HEK293 (cell line): Measurements from ENCODE around the gene CFAP57.

ENCODE experiments used
- REPIN1 ChIP-seq: fragments of 450-650 bp; formaldehyde crosslinking; IDR thresholded peaks from 2 replicates; pipeline ENCODE4 v1.5.1; 2017; ENCODE audit warnings: missing biosample characterization, missing genetic modification characterization, low read depth
- SCRT1 ChIP-seq: fragments of 450-650 bp; formaldehyde crosslinking; IDR thresholded peaks from 2 replicates; pipeline ENCODE4 v1.5.1; 2016; ENCODE audit warnings: missing biosample characterization, missing genetic modification characterization, borderline replicate concordance
- ZNF426 ChIP-seq: fragments of 450-650 bp; formaldehyde crosslinking; IDR thresholded peaks from 2 replicates; pipeline ENCODE4 v1.5.1; 2017; ENCODE audit warnings: missing biosample characterization, missing genetic modification characterization, mild to moderate bottlenecking, inconsistent platforms, moderate library complexity
- ZNF433 ChIP-seq: fragments of 450-650 bp; formaldehyde crosslinking; IDR thresholded peaks from 2 replicates; pipeline ENCODE4 v1.5.1; 2016; ENCODE audit warnings: missing biosample characterization, missing genetic modification characterization, low read depth
- ZNF776 ChIP-seq: fragments of 450-650 bp; formaldehyde crosslinking; IDR thresholded peaks from 2 replicates; pipeline ENCODE4 v1.5.0; 2017; ENCODE audit warnings: missing biosample characterization, missing genetic modification characterization, borderline replicate concordance
- ZSCAN23 ChIP-seq: fragments of 450-650 bp; formaldehyde crosslinking; IDR thresholded peaks from 2 replicates; pipeline ENCODE4 v1.5.1; 2016; ENCODE audit warnings: missing biosample characterization, missing genetic modification characterization
- ZSCAN5A ChIP-seq: fragments of 450-650 bp; formaldehyde crosslinking; IDR thresholded peaks from 2 replicates; pipeline ENCODE4 v1.5.1; 2016; ENCODE audit warnings: missing biosample characterization, missing genetic modification characterization
- TF ChIP-seq, protein P1 (sequence below): fragments of 450-650 bp; formaldehyde crosslinking; IDR thresholded peaks from 2 replicates; pipeline ENCODE4 v1.5.1; 2016; ENCODE audit warnings: missing biosample characterization, missing genetic modification characterization
- TF ChIP-seq, protein P2 (sequence below): fragments of 450-650 bp; formaldehyde crosslinking; IDR thresholded peaks from 2 replicates; pipeline ENCODE4 v1.5.1; 2016; ENCODE audit warnings: missing biosample characterization, missing genetic modification characterization

DNA sequence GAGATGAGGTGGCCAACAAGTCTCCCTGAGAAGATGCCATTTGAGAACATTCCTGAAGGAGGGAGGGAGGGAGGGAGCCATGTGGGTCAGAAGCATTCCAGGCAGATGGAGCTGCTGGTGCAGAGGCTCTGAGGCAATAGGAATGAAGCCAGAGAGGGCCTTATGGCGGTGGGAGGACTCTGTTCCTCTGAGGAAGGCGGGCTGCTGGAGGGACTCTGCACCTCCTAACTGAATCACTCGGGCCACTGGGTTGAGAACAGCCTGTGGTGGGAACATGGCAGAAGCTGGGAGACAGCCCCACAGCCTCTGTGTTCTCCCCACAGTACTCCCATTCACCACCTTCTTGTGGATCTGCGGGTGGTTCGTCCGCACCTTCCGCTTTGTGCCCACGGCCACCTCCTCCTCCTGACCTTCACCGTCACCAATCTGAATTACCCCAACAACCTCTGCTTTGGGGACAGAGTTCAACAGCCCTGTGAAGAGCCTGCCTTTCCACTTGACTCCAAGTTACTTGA, 95.2 kb downstream of the CFAP57 start:
- TF ChIP-seq SCRT1 (tag by site-specific recombination): no peak
- no peak for TF ChIP-seq ZSCAN23 (tag by site-specific recombination)
- TF ChIP-seq ZNF776 (tag by site-specific recombination): no peak
- TF ChIP-seq, protein P1, sequence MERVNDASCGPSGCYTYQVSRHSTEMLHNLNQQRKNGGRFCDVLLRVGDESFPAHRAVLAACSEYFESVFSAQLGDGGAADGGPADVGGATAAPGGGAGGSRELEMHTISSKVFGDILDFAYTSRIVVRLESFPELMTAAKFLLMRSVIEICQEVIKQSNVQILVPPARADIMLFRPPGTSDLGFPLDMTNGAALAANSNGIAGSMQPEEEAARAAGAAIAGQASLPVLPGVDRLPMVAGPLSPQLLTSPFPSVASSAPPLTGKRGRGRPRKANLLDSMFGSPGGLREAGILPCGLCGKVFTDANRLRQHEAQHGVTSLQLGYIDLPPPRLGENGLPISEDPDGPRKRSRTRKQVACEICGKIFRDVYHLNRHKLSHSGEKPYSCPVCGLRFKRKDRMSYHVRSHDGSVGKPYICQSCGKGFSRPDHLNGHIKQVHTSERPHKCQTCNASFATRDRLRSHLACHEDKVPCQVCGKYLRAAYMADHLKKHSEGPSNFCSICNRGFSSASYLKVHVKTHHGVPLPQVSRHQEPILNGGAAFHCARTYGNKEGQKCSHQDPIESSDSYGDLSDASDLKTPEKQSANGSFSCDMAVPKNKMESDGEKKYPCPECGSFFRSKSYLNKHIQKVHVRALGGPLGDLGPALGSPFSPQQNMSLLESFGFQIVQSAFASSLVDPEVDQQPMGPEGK (tag by site-specific recombination): no peak
- TF ChIP-seq ZSCAN5A (tag by site-specific recombination): no peak
- TF ChIP-seq ZNF426 (tag by site-specific recombination): no peak
- TF ChIP-seq, protein P2, sequence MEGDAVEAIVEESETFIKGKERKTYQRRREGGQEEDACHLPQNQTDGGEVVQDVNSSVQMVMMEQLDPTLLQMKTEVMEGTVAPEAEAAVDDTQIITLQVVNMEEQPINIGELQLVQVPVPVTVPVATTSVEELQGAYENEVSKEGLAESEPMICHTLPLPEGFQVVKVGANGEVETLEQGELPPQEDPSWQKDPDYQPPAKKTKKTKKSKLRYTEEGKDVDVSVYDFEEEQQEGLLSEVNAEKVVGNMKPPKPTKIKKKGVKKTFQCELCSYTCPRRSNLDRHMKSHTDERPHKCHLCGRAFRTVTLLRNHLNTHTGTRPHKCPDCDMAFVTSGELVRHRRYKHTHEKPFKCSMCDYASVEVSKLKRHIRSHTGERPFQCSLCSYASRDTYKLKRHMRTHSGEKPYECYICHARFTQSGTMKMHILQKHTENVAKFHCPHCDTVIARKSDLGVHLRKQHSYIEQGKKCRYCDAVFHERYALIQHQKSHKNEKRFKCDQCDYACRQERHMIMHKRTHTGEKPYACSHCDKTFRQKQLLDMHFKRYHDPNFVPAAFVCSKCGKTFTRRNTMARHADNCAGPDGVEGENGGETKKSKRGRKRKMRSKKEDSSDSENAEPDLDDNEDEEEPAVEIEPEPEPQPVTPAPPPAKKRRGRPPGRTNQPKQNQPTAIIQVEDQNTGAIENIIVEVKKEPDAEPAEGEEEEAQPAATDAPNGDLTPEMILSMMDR (tag by site-specific recombination): no peak
- TF ChIP-seq ZNF433 (tag by site-specific recombination): no peak
- no peak for TF ChIP-seq REPIN1 (tag by site-specific recombination)
